Astrocyte of the cerebellum (primary cell): ENCODE measurements around the gene MLF1.

Source experiments
- DNase-seq: peaks from one replicate; pipeline ENCODE4 v3.0.0-alpha.2; 2011; ENCODE audit warnings: low read depth
- H3K4me3 ChIP-seq: 2 replicates; pipeline ENCODE4 v1.5.1; 2011; ENCODE audit warnings: mild to moderate bottlenecking, low read depth, low read length, moderate library complexity
- CTCF ChIP-seq: IDR thresholded peaks from 2 replicates; pipeline ENCODE4 v1.5.1; 2012; ENCODE audit warnings: low read length, low read depth, moderate library complexity, mild to moderate bottlenecking; ENCODE audit errors: missing control alignments
- in situ Hi-C: cut with HindIII; loops from 2 replicates; pipeline ENCODE4 v1.10.0; 2017; ENCODE audit warnings: low sequenced_read_pairs

Gene MLF1

DNA sequence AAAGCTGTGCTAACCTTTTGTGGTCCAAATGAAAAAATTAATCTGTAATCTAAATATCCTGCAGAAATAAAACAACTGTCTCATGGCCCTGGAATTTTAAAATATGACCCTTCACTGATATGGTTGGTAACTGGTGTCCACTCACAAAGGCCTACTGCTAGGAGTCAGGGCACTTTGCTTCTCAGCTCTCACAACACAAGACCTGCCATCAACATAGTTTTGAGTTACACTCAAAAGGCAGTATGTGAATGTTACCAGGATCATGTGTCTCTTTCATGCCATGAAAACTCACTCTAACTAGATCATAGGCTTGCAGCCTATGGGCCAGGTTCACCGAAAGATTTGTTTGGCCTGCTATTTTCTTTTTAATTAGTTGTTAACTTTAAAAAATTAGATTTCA lies 10.0 kb upstream of the MLF1 start:
- no peak for TF ChIP-seq CTCF
- in situ Hi-C loops, result no loop called here
- DNase-seq, result no peak
- H3K4me3 ChIP-seq, result no peak overlapping the region

GRCh38 chr3:158562674-158563073 lies 8.3 kb upstream of the MLF1 start:
- no peak for DNase-seq
- in situ Hi-C loops, result no loop called here
- no peak for TF ChIP-seq CTCF

GRCh38 chr3:158563076-158563475 lies 7.9 kb upstream of the MLF1 start:
- no peak overlapping the region for H3K4me3 ChIP-seq
- TF ChIP-seq CTCF, result no peak
- in situ Hi-C loops, result no loop called here
- no peak for DNase-seq

More at GRCh38 chr3:158562674-158563073, 8.3 kb upstream of the MLF1 start:
- no peak overlapping the region for H3K4me3 ChIP-seq

GRCh38 chr3:158565076-158565475 lies 5.9 kb upstream of the MLF1 start:
- no peak overlapping the region for H3K4me3 ChIP-seq
- no peak for DNase-seq
- no peak for TF ChIP-seq CTCF
- in situ Hi-C loops, result no loop called here

DNA sequence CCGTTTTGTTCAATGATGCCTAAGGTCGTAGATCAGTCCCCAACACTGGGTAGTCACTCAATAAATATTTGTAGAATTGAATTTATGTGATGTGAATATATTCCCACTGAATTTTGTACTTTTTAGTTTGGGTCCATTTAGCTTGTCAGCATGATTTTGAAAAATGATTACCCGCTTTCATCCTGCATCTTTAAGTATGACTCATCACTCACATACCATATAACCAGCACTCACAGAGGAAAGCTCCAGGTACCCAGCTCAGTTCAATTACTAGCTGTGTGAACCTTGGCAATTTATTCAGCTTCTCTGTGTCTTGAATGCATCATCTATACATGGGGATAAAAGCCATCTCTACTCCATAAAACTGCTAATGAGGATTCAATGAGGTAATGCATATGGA lies 2.2 kb upstream of the MLF1 start:
- TF ChIP-seq CTCF, result no peak
- DNase-seq, result no peak
- in situ Hi-C loops, result no loop called here
- H3K4me3 ChIP-seq, result no peak overlapping the region

DNA sequence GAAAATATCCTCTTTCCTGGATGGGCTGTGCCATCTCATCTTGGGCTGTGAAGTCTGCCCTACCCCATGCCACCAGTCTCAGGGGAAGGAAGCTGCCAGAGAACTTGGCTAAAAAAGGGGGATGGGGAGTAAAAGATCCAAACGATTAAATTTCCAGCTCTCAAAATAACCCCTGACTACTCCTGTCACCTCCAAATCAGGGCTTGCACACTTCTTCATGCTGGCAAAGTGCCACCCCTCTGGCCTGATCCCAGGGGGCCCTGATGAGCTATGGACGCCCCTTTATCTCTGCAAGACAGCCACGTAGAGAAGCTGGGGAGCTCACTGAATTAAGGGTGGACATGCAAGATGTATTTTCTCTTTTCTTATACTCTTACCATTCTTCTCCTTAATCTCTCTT lies 1.2 kb upstream of the MLF1 start:
- H3K4me3 ChIP-seq, result no peak overlapping the region
- no peak for TF ChIP-seq CTCF
- in situ Hi-C loops, result no loop called here
- DNase-seq, result no peak

- DNase-seq, result no peak
- in situ Hi-C loops, result no loop called here
- H3K4me3 ChIP-seq, result no peak overlapping the region
- TF ChIP-seq CTCF, result no peak
Measured at GRCh38 chr3:158571969-158572765, 1.2 kb downstream of the MLF1 start.
